Suppressor macrophage treated with lipopolysaccharide for 1 hour (primary cell): ENCODE data around the gene TRAT1.

Experiments used
- DNase-seq, 3 donors: peaks; one replicate each; pipeline ENCODE4 v3.0.0-alpha.2; 2020 to 2022

Gene TRAT1

GRCh38 chr3:108862865-108863798 is 40.5 kb downstream of the TRAT1 start:
- peak; percentile 3 to 24 (median 4) for DNase-seq

- no peak for DNase-seq
These were observed 41.2 kb downstream of the TRAT1 start for GRCh38 chr3:108863799-108864135.

- no peak for DNase-seq
These were observed 55.3 kb downstream of the TRAT1 start for GRCh38 chr3:108877901-108878300.

GRCh38 chr3:108879915-108880314 is 57.3 kb downstream of the TRAT1 start:
- no peak for DNase-seq

- no peak for DNase-seq
These were observed 60.2 kb downstream of the TRAT1 start for GRCh38 chr3:108882762-108883161.

- no peak for DNase-seq
These were observed 60.8 kb downstream of the TRAT1 start for GRCh38 chr3:108883373-108883772.

GRCh38 chr3:108887121-108887520 is 64.5 kb downstream of the TRAT1 start:
- no peak for DNase-seq

- no peak for DNase-seq
These were observed 65.2 kb downstream of the TRAT1 start for GRCh38 chr3:108887777-108888176.

GRCh38 chr3:108891833-108892232 is 69.2 kb downstream of the TRAT1 start:
- DNase-seq: no peak

GRCh38 chr3:108894981-108895380 is 72.4 kb downstream of the TRAT1 start:
- DNase-seq: no peak

- no peak for DNase-seq
These were observed 75.3 kb downstream of the TRAT1 start for GRCh38 chr3:108897883-108898282.

- no peak for DNase-seq
These were observed 76.9 kb downstream of the TRAT1 start for GRCh38 chr3:108899530-108899929.
